GM21619 (cell line): ENCODE data around the gene SLC29A1.
A peak's percentile ranks its signal among the peaks of the same experiment; 100 is the strongest.
"Not testable (repeated sequence)": the region's sequence is repeated elsewhere in the genome, so short reads cannot be mapped to it uniquely, and the experiment has no call there.

Experiments used
- ATAC-seq: cut with Tn5 transposase; IDR thresholded peaks from one replicate; pipeline ENCODE4 v1.9.1; 2021; ENCODE audit not compliant: unreplicated experiment

The SLC29A1 gene

GRCh38 chr6:44221291-44221960 lies 2.0 kb upstream of the SLC29A1 start:
- ATAC-seq, result peak; percentile 32

DNA sequence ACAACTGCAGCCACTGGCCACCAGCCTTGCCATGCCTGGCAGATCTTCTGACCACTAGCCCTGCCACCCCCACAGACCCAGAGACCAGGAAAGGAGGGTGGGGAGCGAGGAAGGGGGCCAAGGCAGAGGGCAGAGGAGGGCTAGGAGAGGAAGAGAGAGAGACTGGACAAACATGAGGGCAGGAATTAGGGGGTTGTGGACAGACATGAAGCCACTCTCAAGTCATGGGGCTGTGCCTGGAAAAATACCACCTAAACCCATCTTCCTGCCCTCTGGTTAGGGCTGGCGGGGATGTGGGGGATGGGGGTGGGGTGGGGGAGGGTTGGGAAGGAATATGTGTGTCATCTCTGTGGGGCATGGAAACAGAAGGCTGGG lies 1.4 kb upstream of the SLC29A1 start:
- ATAC-seq, result no peak

DNA sequence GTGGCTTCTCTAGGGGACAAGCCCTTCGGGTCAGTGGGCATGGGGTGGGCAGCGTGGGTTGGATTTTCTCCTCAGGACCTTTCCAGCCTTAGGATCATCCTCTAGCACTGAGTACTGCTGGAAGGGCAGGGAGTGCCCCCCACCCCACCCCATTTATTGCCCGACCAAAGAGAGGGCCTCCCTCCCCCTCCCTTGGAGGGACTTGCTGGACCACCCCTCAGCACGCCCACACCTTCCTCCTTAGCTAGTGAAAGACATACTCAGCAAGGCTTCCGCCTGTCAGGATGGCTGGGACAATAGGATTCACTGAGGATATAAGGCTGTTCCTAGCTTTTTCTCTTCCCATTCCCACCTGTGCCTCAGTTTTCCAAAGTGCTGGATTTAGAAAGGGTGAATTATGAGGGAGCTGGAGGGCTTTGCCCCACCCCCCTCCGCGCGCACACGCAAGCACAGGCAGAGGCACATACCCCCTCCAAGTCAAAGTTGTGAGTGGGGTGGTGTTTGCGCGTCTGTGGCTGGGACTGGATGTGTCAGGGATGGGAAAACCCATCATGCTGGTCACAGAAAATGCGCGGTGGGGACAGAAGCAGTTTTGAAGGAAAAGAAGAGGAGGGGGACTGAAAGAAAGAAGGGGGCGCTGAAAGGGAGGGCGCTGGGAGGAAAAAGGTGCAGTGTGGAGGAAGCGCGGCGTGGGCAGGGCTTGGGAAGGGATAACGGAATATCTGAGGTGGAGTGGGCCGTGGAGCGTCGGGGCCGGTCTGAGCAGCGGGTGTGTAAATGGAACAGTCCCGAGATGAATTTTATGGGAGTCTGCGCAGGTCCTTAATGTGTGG lies 693 bp upstream of the SLC29A1 start:
- ATAC-seq, result peak; percentile 2

GRCh38 chr6:44224029-44224964 lies 902 bp downstream of the SLC29A1 start:
- ATAC-seq, result peak; percentile 4

GRCh38 chr6:44224965-44225305 lies 1.5 kb downstream of the SLC29A1 start:
- ATAC-seq, result no peak

DNA sequence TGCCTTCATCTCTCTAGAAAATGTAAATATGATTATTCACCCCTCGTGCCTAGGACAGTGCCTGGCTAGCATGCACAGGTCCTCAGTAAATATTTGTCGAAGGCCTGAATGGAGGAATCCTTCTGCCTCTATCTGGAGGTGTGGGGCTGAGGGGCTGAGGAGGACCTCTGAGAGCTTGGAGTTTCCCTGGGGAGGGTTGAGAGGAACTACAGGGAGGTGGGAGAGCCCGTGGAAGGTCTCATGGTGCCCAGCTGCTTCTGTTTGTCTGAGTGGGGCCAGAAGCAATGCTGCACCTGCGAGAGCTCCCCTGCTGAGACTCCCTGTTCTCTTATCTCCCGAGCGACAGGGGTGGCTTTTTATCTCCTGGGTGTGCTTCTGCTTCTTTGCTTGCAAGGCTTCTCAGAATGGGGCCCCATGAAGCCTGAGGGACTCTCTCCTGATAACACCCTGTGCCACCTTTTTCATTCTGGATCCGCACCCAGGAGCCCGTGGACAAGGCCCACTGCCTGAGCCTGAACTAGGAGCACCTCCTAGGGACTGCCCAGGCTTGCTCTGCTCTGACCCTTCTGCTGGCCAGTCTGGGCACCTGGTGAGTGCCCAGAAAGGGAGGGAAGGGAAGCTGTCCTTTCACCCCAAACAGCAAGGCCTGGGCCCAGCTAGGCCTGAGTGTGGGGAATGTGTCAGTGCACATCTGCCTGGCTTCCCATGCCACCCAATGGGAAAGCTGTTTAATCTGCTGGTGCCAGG lies 2.4 kb downstream of the SLC29A1 start:
- no peak for ATAC-seq

GRCh38 chr6:44226368-44227147 lies 3.2 kb downstream of the SLC29A1 start:
- no peak for ATAC-seq

DNA sequence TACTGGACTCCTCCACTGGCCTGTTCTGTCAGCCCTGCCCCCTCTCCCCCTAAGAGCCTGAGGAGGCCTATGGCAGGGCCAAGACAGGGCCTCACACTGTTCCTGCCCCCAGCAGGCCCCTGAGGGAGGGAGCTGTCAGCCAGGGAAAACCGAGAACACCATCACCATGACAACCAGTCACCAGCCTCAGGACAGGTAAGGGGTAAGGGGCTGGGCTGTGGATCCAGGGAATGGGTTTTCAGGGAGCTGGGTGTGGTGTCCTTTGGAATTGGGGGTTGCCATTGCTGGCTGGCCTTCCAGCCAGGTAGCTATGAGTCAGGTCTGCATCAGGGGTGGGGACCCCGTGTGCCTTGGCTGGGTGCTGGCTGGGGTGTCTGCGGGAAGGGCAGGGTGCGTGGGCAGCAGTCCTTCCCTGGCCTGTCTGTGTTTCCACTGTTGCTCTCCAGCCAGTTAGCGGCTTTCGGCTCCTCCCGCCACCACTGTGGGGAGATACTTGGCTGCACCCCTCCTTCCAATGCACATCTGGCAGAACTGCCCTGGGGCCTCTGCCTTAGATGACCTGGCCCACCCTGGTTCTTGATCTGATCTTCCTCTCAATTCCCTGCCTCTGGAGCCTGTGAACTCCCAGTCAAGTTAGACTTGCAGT lies 3.9 kb downstream of the SLC29A1 start:
- ATAC-seq, result no peak

DNA sequence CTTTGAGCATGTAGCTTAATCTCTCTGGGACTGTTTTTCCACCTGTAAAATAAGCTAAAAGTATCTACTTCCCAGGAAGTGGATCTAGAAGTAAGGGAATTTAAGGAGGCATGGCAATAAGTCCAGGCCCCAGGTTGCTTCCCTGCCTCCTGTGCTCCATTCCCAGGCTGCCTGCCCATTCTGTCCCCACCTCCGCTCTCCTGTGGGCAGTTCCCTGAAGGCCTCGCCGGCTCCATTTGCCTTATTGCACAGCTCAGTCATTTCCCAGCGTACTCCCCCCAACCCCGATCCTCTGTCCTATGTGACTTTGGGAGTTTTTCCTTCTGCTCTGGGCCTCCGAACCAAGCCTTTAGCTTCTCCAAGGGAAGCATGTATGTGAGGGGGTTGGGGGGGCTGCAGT lies 4.6 kb downstream of the SLC29A1 start:
- no peak for ATAC-seq

DNA sequence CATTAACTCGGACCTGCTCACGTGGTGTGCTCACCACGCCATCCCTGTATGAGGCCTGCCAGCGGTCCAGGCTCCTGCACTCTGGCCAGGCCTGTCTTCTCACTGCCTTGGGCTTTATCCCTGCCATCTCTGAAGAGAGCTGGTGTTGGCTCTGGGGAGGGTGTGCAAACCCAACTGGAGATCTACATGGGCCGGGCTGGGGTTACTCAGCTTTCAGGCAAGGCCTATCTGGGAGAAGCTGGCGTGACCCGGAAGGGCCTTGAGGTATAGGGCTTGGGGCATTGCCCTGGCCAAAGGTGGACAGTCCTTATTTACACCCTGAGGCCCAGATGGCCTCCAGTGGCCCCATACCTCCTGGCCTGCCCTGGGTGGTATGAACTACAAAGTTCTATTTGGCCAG lies 5.0 kb downstream of the SLC29A1 start:
- ATAC-seq, result no peak

GRCh38 chr6:44228836-44229235 lies 5.4 kb downstream of the SLC29A1 start:
- ATAC-seq, result no peak

DNA sequence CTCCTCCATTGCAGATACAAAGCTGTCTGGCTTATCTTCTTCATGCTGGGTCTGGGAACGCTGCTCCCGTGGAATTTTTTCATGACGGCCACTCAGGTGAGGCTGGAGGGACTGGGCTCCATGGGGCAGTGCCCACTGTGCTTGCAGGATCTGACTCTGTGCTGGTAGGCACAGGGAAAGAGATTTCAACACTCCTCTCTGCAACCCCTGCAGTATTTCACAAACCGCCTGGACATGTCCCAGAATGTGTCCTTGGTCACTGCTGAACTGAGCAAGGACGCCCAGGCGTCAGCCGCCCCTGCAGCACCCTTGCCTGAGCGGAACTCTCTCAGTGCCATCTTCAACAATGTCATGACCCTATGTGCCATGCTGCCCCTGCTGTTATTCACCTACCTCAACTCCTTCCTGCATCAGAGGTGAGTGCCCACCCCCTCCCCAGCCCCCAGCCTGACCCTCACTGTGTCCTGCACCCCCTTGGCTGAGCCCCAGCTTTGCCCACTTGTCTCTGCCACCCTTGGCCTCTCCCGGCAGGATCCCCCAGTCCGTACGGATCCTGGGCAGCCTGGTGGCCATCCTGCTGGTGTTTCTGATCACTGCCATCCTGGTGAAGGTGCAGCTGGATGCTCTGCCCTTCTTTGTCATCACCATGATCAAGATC lies 6.1 kb downstream of the SLC29A1 start:
- no peak for ATAC-seq

- no peak for ATAC-seq
Observed at GRCh38 chr6:44230034-44230675, 6.8 kb downstream of the SLC29A1 start.

GRCh38 chr6:44231426-44231825 lies 8.0 kb downstream of the SLC29A1 start:
- not testable (repeated sequence) for ATAC-seq

DNA sequence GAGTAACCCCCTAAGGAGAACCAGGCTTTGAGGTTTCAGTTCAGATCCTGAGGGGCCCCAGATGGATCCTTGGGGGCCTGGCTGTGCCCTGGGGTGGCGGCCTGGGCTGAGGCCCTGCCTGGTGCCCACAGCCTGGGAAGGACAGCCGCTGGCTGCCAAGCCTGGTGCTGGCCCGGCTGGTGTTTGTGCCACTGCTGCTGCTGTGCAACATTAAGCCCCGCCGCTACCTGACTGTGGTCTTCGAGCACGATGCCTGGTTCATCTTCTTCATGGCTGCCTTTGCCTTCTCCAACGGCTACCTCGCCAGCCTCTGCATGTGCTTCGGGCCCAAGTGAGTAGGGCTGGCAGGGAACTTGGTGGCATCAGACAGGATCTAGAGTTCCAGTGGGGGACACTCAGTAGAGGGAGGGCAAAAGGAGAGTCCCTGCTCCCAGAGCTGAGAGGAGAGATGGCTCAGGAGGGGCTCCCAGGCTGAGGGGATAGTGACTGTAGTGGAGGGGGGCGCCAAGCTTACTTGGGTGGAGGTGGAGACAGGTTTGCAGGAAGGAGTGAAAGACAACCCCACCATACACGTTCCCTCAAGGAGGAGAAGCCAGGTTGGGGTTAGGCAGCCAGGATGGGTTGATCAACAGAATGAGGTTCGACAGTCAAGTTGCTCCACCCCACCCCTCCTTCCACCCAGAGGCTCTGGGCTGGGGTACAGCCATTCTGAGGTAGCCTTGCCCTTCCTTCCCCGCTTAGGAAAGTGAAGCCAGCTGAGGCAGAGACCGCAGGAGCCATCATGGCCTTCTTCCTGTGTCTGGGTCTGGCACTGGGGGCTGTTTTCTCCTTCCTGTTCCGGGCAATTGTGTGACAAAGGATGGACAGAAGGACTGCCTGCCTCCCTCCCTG lies 9.5 kb downstream of the SLC29A1 start:
- no peak for ATAC-seq

DNA sequence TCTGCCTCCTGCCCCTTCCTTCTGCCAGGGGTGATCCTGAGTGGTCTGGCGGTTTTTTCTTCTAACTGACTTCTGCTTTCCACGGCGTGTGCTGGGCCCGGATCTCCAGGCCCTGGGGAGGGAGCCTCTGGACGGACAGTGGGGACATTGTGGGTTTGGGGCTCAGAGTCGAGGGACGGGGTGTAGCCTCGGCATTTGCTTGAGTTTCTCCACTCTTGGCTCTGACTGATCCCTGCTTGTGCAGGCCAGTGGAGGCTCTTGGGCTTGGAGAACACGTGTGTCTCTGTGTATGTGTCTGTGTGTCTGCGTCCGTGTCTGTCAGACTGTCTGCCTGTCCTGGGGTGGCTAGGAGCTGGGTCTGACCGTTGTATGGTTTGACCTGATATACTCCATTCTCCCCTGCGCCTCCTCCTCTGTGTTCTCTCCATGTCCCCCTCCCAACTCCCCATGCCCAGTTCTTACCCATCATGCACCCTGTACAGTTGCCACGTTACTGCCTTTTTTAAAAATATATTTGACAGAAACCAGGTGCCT lies 10.2 kb downstream of the SLC29A1 start:
- ATAC-seq, result no peak
